UCSD-AML1 (cell line): Measurements from ENCODE around the gene RHBDF1.
"Not testable (repeated sequence)": the region's sequence is repeated elsewhere in the genome, so short reads cannot be mapped to it uniquely, and the experiment has no call there.

Source experiments
- DNase-seq: peaks from one replicate; lab custom pipeline; 2025; ENCODE audit not compliant: unreplicated experiment; lab: John Stamatoyannopoulos, UW

The RHBDF1 gene

DNA sequence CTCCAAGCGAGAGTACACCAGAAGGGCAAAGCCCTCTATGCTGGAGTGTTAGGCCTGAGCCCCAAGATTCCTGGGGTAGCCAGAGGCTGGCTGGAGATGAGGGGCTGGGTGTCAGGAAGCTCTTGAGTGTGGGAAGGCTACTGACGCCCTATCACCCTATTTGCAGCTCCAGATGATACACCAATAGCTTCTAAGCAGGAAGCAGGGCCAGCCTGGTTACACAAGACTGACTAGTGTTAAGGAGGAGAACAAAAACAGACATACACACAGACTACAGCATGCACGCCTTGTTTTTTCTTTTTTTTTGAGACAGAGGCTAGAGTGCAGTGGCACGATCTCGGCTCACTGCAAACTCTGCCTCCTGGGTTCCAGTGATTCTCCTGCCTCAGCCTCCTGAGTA lies 34.9 kb downstream of the RHBDF1 start:
- DNase-seq, result no peak

DNA sequence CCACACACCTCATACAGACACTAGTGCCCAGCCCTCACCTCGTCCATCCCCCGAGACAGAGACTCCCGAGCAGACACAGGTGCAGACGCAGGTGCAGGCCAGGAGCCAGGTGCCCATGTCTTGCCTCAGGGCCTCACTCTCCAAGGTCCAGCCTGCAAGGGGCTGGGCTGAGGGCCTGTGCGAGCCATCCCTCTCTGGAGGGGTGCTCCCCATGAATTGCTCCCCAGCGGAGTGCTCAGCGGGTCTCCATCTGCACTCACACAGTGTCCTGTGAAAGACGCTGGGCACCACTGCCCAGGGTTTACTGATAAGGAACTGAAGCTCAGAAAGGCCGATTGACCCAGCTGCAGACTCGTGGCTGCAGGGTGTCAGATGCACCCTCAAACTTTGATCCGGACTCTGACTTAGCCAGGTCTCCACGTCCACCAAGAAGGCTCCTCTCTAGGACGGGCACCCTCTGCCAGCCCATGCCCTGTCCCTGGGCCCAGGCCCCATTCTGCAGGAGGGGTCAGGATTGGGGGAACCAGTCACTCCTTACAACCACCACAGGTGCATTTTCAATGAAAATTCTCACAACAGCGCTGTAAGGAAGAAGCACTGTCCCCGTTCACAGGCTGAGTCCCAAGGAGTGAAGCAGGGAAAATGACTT lies 36.0 kb downstream of the RHBDF1 start:
- no peak for DNase-seq

DNA sequence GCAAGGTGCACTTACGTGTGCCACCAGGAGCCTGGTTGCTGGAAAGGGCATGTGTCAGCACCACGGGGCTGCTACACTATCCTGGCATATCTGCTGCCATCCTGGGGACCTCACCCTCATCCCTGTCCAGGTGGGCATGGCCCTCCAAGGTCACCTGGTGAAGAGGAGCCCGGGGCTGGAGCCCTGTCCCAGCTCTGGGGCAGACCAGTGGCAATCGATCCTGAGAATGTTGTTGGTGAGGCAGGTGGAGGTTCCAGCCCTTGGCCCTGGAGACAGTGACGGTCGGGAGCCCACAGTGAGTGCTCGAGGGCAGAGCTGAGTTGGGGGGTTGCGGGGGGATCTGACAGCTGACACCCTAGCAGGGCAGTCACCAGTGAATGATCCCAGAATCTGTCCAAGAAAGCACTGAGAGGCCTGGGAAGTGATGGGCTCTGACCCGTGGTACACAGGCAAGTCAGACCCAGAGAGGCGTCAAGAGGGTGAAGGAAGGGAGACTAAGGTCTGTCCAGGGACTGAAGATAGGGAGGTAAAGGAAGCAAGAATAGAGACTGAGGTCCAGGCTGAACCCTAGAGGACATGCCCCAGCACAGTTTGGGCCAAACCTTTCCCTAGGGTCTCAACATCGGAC lies 36.6 kb downstream of the RHBDF1 start:
- no peak for DNase-seq

DNA sequence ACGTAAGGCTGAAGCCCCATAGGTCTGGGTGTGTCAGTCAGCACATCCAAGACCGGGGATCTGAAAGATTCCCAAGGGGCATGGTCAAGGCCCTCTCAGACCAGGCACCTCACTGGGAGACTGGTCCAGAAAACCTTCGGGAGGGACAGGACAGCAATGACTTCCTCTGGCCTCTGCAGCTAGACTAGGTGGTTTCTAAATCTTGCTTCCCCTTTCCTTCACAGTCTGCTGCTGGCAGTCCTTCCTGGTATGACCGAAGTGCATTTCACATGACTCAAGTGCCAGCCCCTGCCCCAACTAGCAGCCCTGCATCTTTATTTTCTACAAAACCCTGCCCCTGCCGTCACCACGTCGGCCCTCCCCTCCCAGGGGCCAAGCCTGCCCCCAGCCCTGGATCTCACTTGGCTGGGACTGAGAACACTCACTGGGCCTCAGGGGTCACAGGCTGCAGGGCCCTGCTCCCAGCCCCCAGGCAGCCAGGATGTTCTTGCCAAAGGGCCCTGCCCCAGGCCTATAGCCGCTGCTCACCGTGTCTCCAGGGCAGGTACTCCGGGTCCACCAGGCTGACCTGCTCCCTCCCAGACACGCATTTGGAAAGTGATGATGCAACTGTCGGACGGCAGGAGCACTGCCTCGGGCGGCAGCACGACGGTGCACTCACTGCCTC lies 37.3 kb downstream of the RHBDF1 start:
- peak; percentile 52 for DNase-seq

DNA sequence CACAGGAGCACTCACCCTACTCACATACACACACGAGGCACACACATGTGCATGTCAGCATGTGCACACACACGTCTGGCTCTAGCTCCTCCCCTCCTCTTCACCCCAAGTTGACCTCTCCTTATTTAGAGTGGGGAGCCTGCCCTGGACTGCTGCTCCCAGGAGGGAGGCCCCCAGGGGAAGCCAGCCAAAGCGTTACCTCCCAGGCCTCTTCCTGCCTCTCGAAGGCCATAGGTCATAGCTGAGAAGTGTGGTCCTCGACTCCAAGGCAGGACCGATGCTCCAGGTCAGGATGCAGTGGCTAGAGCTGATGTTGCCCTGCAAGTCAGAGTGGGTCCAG lies 37.8 kb downstream of the RHBDF1 start:
- no peak for DNase-seq

DNA sequence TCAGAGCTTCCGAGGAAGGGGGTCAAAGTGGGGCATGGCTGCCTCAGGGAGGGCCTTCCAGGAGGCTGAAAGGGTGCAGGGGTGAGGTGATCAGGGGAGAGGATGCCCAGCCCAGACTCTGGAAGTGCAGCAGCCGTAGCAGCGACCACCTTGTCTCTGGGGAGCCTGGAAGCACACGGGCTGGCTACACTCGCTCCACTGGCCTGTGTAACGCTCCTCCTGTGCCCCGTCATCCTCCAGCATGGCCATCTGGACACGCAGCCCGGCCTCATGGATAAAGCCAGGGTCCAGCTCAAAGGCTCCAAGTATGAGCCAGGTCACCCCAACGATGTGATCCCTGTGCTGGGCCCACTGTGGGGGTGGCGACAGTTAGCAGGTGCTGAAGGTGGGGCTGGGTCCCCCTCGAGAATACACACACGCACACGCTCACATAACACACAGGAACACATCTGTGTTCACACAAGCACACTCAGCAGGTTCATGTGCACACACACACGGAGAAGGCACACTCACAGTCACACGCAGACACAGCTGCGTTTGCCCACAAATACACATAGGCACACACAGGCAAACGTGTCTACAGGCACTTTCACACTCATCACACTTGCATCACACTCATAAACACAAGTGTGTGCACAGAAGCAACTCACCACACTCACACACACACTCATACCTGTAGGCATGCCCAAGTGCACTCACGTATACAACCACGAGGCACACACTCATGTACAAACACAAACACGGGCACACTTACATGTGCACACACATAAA lies 38.4 kb downstream of the RHBDF1 start:
- no peak for DNase-seq

DNA sequence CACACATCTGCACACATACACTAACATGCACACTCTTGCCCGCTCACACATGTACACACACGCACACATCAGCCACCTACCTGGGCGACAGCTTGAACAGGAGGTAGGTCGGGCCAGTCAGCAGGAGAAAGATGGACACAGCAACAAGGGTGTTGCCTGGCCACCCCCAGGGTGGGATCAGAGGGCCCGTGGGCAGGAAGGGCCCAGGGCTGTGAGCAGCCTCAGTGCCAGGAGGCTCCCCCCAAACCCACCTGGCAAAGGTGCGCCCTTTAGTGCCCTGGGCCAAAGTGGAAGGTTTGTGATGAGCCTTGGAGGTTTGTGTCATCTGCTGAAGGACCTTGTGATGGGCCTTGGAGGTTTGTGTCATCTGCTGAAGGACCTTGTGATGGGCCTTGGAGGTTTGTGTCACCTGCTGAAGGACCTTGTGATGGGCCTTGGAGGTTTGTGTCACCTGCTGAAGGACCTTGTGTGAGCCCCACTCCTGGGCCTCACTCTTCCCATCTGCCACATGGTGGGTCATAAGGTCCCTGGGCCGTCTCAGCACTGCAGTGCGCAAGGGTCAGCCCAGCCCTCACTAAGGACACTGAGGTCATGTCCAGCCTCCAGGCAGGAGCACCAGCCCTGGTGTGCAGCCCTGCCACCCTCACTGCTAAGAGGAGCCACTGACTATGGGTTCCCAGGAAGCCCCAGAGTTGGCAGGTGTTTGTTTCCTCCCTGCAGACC lies 39.1 kb downstream of the RHBDF1 start:
- not testable (repeated sequence) for DNase-seq

DNA sequence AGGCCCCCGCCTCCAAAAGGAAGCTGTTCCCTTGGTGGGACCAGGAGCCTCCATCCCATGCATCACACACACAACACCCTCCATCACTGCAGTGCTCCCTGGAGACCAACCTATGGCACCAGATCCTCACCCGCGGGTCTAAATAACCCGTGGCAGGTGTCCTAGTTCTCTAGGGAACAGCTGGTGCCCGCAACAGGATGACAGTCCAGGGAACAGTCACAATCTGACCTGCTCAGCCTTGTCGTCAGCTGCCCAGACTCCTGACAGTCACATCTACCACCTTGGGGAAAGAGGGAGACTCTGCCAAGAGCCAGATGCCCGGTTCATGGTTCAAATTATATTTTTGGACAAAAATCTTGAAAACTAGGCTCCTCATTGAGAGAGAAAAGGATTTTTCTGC lies 41.8 kb downstream of the RHBDF1 start:
- DNase-seq, result not testable (repeated sequence)

DNA sequence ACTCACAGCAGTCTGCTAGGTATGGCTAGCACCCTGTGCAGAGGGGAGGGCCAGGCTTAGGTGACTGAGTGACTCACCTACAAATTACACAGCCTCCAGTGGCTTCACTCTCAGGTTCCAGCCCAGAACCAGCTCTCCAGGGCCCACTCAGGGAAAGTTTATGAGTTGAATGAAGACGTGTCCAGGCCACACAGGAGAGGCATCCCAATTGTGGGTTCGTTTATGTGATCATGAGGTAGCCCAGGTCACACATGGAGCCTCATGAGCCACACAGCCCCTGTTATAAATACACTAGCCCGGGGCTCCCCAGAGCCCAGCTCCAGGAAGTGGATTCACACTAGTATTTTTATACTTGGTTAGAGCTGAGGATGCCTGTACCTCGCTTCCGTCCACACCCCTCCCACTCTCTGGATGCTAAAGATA lies 46.5 kb downstream of the RHBDF1 start:
- DNase-seq, result not testable (repeated sequence)

DNA sequence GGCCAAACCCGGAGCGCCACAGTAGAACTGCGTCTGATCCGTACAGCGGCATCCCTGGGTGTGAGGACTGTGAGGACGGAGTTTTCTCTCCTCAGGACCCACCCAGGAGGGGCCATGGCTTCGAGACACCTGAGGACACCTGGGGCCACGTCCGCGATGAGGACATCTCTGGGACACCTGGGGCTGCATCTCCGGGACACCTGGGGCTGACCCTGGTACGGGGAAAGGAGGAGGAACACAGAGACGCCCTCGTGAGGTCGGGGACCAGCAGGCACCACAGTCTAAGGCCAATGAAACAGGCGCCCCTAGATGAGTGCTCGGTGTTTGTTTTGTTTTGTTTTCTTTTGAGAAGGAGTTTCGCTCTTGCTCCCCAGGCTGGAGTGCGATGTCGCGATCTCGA lies 48.3 kb downstream of the RHBDF1 start:
- DNase-seq, result not testable (repeated sequence)

DNA sequence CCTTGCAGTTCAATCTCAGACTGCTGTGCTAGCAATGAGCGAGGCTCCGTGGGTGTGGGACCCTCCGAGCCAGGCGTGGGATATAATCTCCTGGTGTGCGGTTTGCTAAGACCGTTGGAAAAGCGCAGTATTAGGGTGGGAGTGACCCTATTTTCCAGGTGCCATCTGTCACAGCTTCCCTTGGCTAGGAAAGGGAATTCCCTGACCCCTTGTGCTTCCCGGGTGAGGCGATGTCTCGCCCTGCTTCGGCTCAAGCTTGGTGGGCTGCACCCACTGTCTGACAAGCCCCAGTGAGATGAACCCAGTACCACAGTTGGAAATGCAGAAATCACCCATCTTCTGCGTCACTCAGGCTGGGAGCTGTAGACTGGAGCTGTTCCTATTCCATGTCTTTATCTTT lies 51.5 kb downstream of the RHBDF1 start:
- DNase-seq, result not testable (repeated sequence)

DNA sequence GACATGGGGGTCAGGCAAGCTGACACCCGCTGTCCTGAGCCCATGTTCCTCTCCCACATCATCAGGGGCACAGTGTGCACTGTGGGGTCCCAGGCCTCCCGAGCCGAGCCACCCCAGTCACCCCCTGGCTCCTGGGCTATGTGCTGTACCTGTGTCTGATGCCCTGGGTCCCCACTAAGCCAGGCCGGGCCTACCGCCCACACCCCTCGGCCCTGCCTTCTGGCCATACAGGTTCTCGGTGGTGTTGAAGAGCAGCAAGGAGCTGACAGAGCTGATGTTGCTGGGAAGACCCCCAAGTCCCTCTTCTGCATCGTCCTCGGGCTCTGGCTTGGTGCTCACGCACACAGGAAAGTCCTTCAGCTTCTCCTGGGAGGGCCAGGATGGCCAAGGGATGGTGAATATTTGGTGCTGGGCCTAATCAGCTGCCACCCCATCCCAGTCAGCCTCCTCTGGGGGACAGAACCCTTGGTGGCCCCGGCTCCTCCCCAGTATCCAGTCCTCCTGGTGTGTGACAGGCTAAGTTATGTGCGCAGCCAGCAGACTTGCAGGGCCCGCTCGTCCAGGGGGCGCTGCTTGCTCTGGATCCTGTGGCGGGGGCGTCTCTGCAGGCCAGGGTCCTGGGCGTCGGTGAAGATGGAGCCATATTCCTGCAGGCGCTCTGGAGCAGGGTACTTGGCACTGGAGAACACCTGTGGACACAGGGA lies 55.2 kb downstream of the RHBDF1 start:
- DNase-seq, result not testable (repeated sequence)

DNA sequence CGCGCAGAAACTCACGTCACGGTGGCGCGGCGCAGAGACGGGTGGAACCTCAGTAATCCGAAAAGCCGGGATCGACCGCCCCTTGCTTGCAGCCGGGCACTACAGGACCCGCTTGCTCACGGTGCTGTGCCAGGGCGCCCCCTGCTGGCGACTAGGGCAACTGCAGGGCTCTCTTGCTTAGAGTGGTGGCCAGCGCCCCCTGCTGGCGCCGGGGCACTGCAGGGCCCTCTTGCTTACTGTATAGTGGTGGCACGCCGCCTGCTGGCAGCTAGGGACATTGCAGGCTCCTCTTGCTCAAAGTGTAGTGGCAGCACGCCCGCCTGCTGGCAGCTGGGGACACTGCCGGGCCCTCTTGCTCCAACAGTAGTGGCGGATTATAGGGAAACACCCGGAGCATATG lies 61.7 kb downstream of the RHBDF1 start:
- DNase-seq, result peak; percentile 87

DNA sequence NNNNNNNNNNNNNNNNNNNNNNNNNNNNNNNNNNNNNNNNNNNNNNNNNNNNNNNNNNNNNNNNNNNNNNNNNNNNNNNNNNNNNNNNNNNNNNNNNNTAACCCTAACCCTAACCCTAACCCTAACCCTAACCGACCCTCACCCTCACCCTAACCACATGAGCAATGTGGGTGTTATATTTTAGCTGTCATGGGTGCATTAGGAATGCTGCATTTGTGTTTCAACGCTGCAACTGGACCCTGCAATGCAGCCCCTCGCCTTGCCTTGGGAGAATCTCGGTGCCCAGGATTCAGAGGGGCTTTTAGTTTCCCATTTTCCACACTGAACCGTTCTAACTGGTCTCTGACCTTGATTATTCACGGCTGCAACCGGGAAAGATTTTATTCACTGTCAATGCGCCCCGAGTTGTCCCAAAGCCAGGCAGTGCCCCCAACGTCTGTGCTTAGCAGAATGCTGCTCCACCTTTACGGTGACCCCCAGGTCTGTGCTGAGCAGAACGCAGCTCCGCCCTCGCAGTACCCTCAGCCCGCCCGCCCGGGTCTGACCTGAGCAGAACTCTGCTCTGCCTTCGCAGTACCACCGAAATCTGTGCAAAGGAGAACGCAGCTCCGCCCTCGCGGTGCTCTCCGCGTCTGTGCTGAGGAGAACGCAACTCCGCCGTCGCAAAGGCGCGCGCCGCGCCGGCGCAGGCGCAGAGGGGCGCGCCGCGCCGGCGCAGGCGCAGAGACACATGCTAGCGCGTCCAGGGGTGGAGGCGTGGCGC lies 62.3 kb downstream of the RHBDF1 start:
- no peak for DNase-seq
